Measurements from ENCODE around the gene RGS5.

RGS5 gene

DNA sequence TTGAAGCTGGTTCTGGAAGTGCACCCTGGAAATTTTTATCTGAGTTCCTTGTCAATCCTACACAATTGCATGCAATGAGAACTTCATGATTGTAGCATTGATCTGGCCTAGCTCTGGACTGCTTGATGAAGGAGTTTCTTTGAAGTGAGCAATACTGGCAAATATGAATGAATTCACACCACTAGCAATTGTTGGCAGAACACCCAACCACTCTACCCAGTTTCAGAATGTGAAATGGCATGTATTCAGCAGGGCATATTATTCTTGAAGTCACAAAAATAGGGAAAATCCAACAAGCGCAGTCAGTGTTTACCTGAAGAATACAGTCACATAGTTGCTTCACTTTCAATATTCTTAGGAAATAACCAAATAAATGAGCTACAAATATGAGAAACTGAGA, 57.3 kb downstream of the RGS5 start:
- DNase-seq (ENCODE audit: low read depth, low spot score) = no peak

DNA sequence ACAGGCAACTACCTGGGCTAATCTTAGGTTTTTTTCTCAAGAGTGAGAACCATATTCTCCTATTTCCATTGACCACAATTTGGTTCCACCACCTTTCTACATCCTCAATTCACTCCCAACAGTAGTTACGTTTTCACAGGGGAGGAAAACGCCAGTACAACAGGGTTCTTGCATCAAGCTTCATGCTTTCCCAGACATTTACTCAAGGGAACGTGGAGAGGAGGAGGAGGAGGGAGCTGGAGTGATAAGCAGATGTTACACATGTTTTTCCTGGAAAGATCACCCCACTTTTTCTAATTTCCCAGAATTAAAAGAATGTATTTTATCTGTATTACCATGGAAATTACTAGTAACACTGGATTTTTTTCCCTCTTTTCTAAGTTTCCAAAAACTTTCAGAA, 58.3 kb downstream of the RGS5 start:
- DNase-seq (ENCODE audit: low read depth, low spot score) = no peak

DNA sequence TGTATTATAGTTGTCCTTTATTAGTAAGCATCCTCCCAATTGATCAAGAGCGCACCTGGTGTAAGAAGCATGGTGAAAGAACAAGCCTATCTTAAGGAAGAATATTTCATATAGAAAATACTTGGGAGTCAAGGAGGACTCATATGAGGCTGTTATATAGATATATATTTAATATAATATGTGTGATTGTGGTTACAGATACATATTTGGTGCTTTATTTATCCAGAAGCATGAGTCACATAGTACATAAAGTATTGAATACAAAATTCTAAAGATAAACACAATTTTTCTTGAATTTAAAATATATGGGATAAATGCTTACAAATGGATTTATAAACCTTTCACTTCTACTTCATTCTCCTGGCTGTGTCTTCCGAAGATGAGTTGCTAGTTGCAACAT, 60.6 kb downstream of the RGS5 start:
- DNase-seq (ENCODE audit: low read depth, low spot score) = no peak

DNA sequence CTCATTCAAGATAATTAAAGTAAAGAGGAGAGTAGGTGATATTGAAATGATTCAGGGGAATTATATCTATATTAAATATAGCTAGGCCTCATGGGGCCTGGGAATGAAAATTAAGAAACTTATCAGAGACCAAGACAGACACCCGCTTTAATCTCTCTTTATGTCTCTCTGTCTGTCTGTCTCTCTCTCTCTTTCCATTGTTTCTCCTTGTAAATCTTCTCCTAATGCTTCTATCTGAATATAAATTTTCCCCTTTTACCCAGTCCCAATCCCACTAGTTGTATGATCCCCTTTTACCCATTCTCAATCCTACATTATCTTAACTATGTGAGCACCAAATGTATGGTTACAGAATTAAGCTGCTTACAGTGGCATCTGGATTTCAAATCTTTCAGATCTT, 61.2 kb downstream of the RGS5 start:
- no peak for DNase-seq (ENCODE audit: low read depth, low spot score)

DNA sequence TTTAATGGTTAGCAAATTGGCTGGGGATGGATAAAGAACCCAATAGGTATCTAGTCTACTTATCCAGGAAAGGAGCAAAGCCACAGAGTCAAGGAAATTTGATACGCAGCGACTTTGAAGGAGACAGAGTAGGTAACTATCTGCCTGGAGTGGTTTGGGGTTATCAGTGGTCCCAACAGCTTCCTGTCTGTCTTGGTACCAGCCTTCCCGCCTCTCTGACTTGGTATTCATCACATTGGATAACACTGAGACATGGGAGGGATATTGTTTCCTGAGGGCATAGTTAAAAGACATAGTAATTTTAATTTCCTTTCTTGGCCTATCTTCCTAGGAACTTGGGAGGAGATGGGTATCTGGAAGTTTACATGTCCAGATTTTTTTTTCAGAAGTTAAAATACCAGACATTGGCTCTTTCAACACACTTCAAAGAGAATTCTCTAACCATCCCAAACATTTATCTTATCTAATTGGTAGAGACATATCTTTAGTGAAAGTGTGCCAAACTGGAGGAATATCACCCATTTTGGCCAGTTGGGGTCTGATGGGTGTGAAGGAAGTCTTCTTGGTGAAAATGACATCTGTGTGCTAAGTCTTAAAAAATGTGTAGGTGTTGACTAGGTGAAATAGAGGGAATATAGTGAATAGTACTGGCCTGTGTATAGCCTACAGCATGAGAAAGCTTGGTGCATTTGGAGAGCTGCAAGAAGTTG, 65.0 kb downstream of the RGS5 start:
- no peak for DNase-seq (ENCODE audit: low read depth, low spot score)

DNA sequence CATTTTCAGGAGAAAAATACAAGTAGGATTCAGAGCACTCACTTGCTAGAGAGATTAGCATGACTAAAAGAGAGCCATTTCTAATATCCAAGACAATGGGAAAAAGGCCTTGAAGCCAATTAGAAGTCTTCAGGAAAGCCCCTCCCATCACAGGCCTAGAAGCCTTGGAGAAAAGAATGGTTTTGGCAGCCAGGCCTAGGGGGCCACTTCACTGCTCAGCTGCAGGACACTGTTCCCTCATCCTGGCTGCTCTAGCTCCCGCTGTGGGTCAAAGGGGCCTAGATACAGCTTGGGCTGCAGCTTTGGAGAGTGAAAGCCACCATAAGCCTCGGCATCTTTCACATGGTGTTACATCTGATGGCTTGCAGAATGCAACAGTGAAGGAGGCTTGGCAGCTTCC, 70.7 kb downstream of the RGS5 start:
- DNase-seq (ENCODE audit: low read depth, low spot score) = no peak

DNA sequence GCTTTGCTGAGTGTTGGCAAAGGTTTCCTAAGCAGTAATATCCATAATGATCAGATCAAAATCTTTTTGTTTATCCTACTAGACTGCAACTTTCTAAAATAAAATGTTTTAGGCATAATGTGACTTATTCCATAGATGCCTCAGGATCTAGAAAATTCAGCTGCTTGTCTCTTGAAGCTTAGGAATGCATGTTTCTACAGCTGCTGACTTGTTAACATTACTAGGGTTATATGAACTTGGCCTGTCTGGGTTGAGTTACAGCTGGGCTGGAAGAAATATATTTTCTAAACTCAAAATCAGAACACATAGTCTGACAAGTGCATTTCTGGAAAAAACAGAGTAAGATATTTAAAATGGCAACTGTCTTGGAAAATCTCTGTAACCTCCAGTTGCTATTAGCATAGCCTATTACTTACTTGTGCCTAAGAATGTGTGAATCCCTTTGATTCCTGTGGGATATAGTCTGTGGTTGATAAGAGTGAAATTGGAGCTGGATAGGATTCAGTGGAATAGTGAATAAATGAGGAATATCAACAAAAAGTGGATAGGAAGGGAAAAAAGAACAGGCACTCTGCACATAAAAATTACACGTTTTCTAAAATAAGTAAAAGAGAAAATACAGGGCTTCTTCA, 72.4 kb downstream of the RGS5 start:
- DNase-seq (ENCODE audit: low read depth, low spot score) = no peak

DNA sequence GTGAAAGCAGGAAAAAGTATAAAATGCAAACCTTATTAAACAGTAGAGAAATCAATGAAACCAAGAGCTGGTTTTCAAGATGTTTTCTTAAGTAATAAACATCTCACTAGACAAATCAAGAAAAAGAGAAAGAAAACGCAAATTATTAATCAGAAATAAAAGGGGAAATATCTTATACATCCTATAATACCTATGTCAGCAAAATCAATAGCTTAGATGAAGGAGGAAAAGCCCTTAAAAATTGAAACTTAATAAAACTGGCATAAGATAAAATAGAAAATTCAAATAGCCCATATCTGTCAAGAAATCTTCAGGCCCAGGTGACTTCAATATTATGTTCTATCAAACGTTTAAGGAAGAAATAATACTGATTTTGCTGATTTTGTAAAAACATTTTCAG, 74.4 kb downstream of the RGS5 start:
- DNase-seq (ENCODE audit: low read depth, low spot score) = no peak

DNA sequence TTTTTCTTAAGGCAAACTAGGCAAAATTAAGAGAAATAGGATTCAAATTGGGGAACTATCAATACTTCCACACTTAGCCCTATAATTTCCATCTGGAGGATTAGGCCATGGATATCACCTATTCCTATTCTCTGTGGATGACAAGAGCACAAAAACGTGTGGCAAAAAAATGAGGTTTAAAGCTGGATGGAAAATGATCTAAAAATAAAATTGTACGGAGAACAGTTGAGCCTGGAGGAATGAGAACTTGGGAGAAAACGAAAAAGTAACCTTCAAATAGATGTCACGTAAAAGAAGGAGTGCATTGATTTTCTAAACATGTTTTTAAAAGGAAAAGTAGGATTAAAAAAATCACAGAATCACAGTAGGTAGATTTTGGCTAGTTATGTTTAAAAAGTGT, 77.9 kb downstream of the RGS5 start:
- no peak for DNase-seq (ENCODE audit: low read depth, low spot score)

DNA sequence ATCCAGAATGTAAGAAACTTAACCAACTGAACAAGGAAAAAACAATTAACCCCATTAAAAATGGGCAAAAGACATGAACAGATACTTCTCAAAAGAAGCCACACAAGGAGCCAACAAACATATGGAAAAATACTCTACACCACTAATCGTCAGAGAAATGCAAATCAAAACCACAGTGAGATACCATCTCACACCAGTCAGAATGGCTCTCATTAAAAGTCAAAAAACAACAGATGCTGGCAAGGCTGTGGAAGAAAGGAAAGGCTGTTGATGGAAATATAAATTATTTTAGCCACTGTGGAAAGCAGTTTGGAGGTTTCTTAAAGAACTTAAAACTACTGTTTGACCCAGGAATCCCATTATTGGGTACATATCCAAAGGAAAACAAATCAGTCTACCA, 82.3 kb downstream of the RGS5 start:
- DNase-seq (ENCODE audit: low read depth, low spot score) = no peak

DNA sequence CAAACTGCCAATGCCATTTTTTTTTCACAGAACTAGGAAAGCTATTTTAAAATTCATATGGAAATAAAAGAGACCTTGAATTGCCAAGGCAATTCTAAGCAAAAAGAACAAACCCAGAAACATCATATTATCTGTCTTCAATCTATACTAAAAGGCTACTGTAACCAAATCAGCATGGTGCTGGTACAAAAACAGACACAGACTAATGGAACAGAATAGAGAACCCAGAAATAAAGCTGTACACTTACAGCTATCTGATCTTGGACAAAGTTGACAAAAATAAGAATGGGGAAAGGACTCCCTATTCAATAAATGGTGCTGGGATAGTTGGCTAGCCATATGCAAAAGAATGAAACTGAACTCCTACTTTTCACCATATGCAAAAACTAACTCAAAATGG, 83.0 kb downstream of the RGS5 start:
- no peak for DNase-seq (ENCODE audit: low read depth, low spot score)

DNA sequence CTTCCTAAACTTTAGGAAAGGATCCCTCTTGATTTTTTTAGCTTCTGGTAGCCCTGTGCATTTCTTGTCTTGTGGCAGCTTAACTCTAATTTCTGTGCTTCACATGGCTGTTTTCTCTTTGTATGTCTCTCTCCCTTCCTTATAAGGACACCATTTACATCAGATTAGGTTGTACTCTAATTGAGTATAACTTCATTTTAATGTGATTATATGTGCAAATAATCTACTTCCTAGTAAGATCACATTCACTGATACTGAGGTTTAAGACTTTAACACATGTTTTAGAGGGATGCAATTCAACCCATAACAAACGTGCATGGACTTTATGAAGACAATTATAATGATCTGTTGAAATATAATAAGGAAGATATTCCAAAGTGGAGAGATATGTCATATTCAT, 86.8 kb downstream of the RGS5 start:
- DNase-seq (ENCODE audit: low read depth, low spot score) = no peak

DNA sequence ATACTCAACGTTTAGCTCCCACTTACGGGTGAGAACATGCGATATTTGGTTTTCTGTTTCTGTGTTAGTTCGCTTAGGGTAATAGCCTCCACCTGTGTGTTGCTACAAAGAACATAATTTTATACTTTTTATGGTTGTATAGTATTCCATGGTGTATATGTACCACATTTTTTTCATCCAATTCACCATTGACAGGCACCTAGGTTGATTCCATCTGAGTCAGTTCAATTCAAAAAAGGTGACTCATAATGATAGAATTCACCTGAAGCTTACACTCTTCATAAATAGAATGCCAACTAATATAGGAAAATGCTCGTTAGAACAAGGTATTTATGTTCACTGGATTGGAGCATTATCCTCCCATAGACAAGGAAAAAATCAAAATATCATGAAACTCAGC, 95.1 kb downstream of the RGS5 start:
- no peak for DNase-seq (ENCODE audit: low read depth, low spot score)

DNA sequence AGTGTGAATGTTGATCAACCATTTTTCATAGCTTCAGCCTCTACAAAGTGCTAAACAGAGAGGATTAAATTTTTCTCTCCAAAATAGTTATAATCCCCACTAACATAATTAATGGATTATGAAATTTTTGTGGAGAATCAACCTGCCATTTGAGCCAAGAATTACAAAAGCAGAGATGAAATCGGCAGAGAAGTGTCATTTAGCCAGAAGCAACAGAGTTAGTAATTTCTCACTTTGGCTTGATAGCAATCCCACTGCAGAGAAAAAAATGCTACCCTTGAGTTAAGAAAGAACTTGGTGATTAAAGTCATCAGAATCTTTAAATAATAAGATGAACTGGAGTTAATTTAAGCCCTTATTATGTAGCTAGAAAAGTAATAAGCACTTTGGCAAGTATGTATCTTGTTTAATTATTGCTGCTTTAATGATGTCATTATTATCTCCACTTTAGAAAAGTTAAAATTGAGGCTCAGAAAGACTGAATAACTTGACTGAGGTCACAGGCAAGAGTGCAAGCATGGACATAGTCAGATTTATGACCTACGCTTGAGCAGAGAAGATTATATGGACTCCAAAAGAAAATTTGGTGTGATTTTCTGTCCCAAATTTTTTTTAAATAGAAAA, 96.2 kb downstream of the RGS5 start:
- DNase-seq (ENCODE audit: low read depth, low spot score) = no peak

DNA sequence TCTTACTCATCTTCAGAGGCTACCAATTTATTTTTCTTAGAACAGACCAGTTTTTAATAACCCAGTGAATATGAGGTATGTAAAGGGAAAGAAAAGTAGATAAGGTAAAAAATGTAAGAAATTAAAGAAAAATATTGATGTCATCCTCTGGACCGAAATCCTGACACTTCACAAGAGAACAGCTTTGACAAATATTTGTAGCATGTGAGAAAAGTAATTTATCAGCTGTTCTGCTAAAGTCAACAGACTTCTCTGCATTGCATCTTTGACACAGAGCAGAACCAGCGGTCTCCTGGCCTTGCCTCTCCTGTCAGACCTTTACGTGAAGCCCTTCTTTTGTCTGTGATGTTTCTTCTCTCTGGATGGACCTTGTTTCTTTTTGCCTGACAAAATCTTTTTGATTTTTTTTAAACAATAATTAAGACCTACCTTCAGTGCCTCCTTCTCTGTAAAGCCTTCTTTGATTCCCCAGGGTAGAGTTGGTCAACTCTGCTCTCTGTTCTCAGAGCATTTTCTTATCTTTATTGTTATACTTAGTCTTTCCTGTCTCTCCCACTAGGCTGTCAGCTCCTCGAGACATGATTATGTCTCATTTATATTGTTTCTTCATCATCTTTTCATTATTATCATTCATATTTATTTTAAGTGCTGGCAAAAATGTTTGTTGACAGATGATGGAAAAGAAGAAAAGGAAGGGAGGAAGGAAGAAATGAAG, 98.2 kb downstream of the RGS5 start:
- DNase-seq (ENCODE audit: low read depth, low spot score) = no peak

DNA sequence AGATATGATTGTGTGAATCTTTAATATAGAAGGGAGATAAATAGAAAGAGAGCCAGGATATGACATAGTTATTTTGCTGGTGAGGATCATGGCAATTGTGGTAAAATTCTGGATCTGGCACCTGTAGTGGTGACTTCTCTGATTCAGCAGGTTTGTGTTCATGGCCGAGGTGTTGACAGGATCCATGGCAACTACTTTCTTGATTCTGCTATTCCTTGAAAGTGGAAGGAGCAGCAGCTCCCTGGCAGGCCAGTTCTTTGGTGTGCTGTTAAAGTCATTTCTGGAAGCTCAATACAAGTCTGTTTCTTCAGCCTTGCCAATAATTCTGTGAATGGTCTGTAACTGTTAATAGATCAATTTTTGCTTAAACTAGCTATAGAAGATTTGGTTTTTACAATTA, 100.1 kb downstream of the RGS5 start:
- no peak for DNase-seq (ENCODE audit: low read depth, low spot score)

DNA sequence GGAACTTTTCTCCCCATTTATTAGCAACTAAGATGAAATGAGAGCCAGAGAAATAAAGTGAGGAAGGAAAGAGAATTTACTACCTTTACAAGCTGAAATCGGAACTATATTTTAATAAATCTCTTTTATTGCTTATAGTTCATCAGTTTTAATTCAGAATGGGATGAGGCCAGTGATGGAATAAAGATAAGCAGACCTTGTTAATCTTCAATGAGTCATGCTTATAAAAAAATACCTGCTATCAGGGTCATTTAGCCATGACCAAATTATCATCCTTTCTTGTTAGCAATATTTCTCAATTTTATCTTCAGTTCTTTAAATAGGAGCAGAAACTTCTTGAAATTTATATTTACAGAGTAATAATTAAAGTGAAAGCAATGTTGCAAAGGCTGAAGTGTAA, 107.5 kb downstream of the RGS5 start:
- no peak for DNase-seq (ENCODE audit: low read depth, low spot score)

DNA sequence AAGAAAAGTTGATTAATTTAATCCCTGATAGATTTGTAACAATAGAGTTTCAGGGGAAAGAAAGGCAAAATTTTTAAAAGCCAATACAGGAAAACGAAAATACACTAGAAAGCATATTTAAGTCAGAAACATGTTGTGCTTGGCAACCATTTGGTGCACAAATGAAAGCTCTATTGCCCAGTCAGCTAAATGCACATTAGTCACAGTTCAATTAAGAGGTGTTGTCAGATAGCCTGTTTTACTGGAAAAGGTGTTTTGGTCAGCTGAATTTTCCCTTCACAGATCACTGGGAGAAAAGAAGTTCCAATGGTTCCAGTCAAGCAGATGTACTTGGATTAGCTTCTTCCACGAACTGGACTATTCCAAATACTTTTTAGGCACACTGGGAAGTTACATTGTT, 108.1 kb downstream of the RGS5 start:
- DNase-seq (ENCODE audit: low read depth, low spot score) = no peak

DNA sequence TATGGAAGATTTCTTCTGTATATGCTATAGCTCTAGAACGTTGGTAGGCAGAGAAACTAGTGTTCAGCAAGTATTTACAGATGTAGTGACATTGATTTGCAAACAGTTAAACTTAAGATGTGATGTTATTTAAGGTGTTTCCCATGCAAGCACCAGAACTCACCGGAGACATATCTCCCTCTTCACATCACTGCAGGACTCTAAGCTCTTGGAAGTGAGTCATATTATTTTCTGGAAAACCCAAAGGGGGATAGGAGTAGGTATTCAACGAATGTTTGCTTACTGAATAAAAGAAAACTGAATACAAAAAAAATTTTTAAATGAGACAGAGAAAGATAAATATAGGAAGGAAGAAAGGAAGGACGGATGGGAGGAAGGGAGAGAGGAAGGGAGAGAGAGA, 108.5 kb downstream of the RGS5 start:
- DNase-seq (ENCODE audit: low read depth, low spot score) = no peak

DNA sequence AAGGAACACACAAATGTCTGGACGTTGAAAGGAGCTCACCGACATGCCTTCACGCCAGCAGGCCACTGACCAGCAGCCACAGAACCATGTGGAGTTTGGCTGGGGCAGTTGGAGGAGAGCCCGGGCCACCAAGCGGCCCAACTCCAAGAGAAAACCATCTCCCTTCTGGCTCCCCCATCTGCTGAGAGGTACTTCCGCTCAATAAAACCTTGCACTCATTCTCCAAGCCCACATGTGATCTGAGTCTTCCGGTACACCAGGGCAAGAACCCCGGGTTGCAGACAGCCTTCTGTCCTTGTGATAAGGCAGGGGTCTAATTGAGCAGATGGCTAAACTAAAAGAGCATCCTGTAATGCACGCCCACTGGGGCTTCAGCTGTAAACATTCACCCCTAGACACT, 109.1 kb downstream of the RGS5 start:
- no peak for DNase-seq (ENCODE audit: low read depth, low spot score)

DNA sequence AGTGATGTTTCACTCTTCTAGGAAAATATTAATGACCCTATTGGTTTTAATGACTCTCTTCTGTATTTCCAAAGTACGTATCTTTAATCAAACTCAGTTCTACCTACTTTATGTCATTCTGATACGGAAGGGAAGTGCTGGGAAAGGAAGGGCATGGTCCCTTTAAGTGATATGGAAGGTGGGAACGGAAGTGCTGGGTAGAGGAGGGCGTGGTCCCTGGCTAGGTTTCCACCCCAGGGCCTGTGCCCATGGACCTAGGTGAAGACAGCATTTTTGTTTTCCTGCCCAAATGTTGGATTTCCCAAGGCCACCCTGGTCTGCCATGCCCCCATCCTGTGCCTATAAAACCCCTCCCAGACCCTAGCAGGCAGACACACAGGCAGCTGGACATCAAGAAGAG, 109.5 kb downstream of the RGS5 start:
- no peak for DNase-seq (ENCODE audit: low read depth, low spot score)
